ENCODE measurements around the gene C1orf87.

- no peak for TF ChIP-seq CTCF (IDR thresholded peaks at IDR 0.05; ENCODE audit: low read length)
- no peak for TF ChIP-seq EZH2 (optimal IDR thresholded peaks at IDR 0.05; ENCODE audit: low read depth, low read length)
- TF ChIP-seq EZH2phosphoT487 (IDR thresholded peaks at IDR 0.05; ENCODE audit: low read length), result no peak
Observed at GRCh38 chr1:60066001-60066400, 7.6 kb downstream of the C1orf87 start.
